K562 (cell line): ENCODE results near the gene PTH2. TPM values are rescaled to one million over a fixed set of nuclear protein-coding genes. Genes with fewer than 3 reads are reported as not detected.

Experiments used
- ATAC-seq: fragments of 200-7000 bp; cut with Tn5 transposase; 3 replicates; pipeline ENCODE4 v1.9.1; 2020; ENCODE audit warnings: moderate library complexity
- BruUV-seq: library from RNA; stranded (reverse); fragments of 400-500 nt; replicated peaks from 2 replicates; lab custom pipeline; 2021; lab: Mats Ljungman, UMichigan
- CTCF ChIA-PET: fragments of 300-600 bp; formaldehyde crosslinking; extraction: SDS; loops from one replicate; lab custom pipeline; 2021; ENCODE audit warnings: low intra/inter-chr PET ratio; lab: Yijun Ruan, JAX
- POLR2A ChIA-PET: fragments of 300-600, 350-650 bp; sonication (Branson Sonifier 250); formaldehyde crosslinking; extraction: SDS; loops from one replicate; lab custom pipeline; 2021; ENCODE audit warnings: antibody characterized with exemption, inconsistent platforms; lab: Yijun Ruan, JAX
- DNase-seq, 4 experiments: peaks; one replicate each; pipeline versions ENCODE4 v3.0.0 to v3.0.0-alpha.2; 2011 to 2018; ENCODE audit warnings: low spot score in 3 of 4, mixed read lengths in 3 of 4; ENCODE audit errors: extremely low read depth in 1 of 4
- FAIRE-seq: peaks from 2 replicates; lab custom pipeline; 2011; peaks lifted over from hg19 to GRCh38; lab: Jason Lieb, UNC
- H2AFZ ChIP-seq: 2 replicates; pipeline ENCODE4 v1.6.0; 2011; ENCODE audit warnings: low read depth, low read length, control low read depth, inconsistent platforms
- H3K27ac ChIP-seq: fragments of 200-600 bp; 3 replicates; pipeline ENCODE4 v1.8.0; 2011; ENCODE audit warnings: low read depth, mild to moderate bottlenecking, control low read depth, inconsistent platforms, low read length, moderate library complexity, mixed read lengths; ENCODE audit errors: extremely low read depth
- H3K27me3 ChIP-seq, 2 experiments: fragments of 300-600 bp in 1 of 2; 2 replicates in 1 of 2; 3 replicates in 1 of 2; pipeline versions ENCODE4 v1.6.0 to v1.8.0; 2011; ENCODE audit warnings: inconsistent platforms in 2 of 2, low read length in 2 of 2, mild to moderate bottlenecking in 1 of 2, mixed read lengths in 1 of 2, moderate library complexity in 1 of 2; ENCODE audit not compliant: control insufficient read depth in 2 of 2, insufficient read depth in 2 of 2
- H3K36me3 ChIP-seq: fragments of 300-600 bp; 3 replicates; pipeline ENCODE4 v1.8.0; 2011; ENCODE audit warnings: mild to moderate bottlenecking, low read length, inconsistent platforms; ENCODE audit not compliant: control insufficient read depth, insufficient read depth
- H3K4me1 ChIP-seq, 2 experiments: fragments of 200-600 bp in 1 of 2; replicated peaks in 1 of 2; 2 replicates in 1 of 2; 3 replicates in 1 of 2; pipeline versions ENCODE4 v1.5.1 to v1.8.0; 2011; ENCODE audit warnings: inconsistent platforms in 2 of 2, low read length in 2 of 2, mild to moderate bottlenecking in 1 of 2, mixed read lengths in 1 of 2, moderate library complexity in 1 of 2; ENCODE audit not compliant: control insufficient read depth in 2 of 2, insufficient read depth in 2 of 2
- H3K4me2 ChIP-seq: 2 replicates; pipeline ENCODE4 v1.6.1; 2011; ENCODE audit warnings: low read length, control low read depth, inconsistent platforms, mixed read lengths; ENCODE audit not compliant: insufficient read depth
- H3K4me3 ChIP-seq: fragments of 200-600 bp; sonication (generic), shearing (Covaris generic); 2 replicates; pipeline ENCODE4 v1.5.1; 2016; ENCODE audit warnings: control low read depth, inconsistent platforms
- H3K79me2 ChIP-seq: fragments of 200-600 bp; 3 replicates; pipeline ENCODE4 v1.8.0; 2011; ENCODE audit warnings: low read length, inconsistent platforms; ENCODE audit not compliant: control insufficient read depth, insufficient read depth
- H3K9ac ChIP-seq, 2 experiments: 2 replicates each; pipeline versions ENCODE4 v1.6.0 to v1.6.1; 2011; ENCODE audit warnings: low read depth in 2 of 2, low read length in 2 of 2, control low read depth in 1 of 2, inconsistent platforms in 1 of 2, mild to moderate bottlenecking in 1 of 2, mixed read lengths in 1 of 2; ENCODE audit not compliant: insufficient read depth in 1 of 2
- H3K9me1 ChIP-seq: one replicate; pipeline ENCODE4 v1.6.0; 2011; ENCODE audit warnings: inconsistent platforms, mild to moderate bottlenecking, low read length, moderate library complexity; ENCODE audit not compliant: control insufficient read depth, insufficient read depth
- H3K9me3 ChIP-seq: replicated peaks from 2 replicates; pipeline ENCODE4 v1.5.1; 2011; ENCODE audit warnings: low read depth, low read length, inconsistent platforms; ENCODE audit not compliant: control insufficient read depth, insufficient read depth
- H4K20me1 ChIP-seq: replicated peaks from 2 replicates; pipeline ENCODE4 v1.6.1; 2011; ENCODE audit warnings: low read length, inconsistent platforms, mixed read lengths; ENCODE audit not compliant: control insufficient read depth, insufficient read depth
- HNRNPH1 ChIP-seq: fragments of 200-400 bp; formaldehyde crosslinking; optimal IDR thresholded peaks from 2 replicates; pipeline ENCODE3; 2017; ENCODE audit warnings: low read depth, mild to moderate bottlenecking, low read length, moderate library complexity
- L3MBTL2 ChIP-seq: fragments of 450-650 bp; IDR thresholded peaks from 2 replicates; pipeline ENCODE4 v1.6.1; 2016; ENCODE audit warnings: mild to moderate bottlenecking, moderate library complexity
- MCM3 ChIP-seq: fragments of 450-650 bp; IDR thresholded peaks from 2 replicates; pipeline ENCODE4 v1.6.1; 2016
- PBX2 ChIP-seq, 2 experiments: IDR thresholded peaks in 1 of 2; conservative IDR thresholded peaks in 1 of 2; 2 replicates each; pipeline ENCODE4 v1.6.1; 2016; ENCODE audit warnings: low read depth in 2 of 2, mild to moderate bottlenecking in 1 of 2, missing compliant biosample characterization in 1 of 2, missing genetic modification characterization in 1 of 2, moderate library complexity in 1 of 2
- PHTF2 ChIP-seq: fragments of 250-450 bp; sonication (Bioruptor Pico); IDR thresholded peaks from 2 replicates; pipeline ENCODE4 v1.5.0; 2021; ENCODE audit warnings: mild to moderate bottlenecking
- SFPQ ChIP-seq: fragments of 200-400 bp; formaldehyde crosslinking; IDR thresholded peaks from 2 replicates; pipeline ENCODE4 v1.6.1; 2017; ENCODE audit warnings: mild to moderate bottlenecking, low read depth, low read length, moderate library complexity
- SRSF3 ChIP-seq: fragments of 200-400 bp; formaldehyde crosslinking; IDR thresholded peaks from 2 replicates; pipeline ENCODE4 v1.6.1; 2016; ENCODE audit warnings: mild to moderate bottlenecking, low read length, moderate library complexity; ENCODE audit not compliant: insufficient read depth
- THAP7 ChIP-seq: fragments of 250-450 bp; sonication (Bioruptor Pico); IDR thresholded peaks from 2 replicates; pipeline ENCODE4 v1.5.0; 2021
- ZNF282 ChIP-seq: sonication (generic); formaldehyde crosslinking; IDR thresholded peaks from 2 replicates; pipeline ENCODE4 v1.8.1; 2023; ENCODE audit warnings: missing genetic modification reagents
- ZNF75A ChIP-seq: fragments of 450-650 bp; formaldehyde crosslinking; IDR thresholded peaks from 2 replicates; pipeline ENCODE4 v1.4.0; 2020; ENCODE audit warnings: mild to moderate bottlenecking
- ZNF766 ChIP-seq: fragments of 200-800 bp; sonication (Bioruptor generic); conservative IDR thresholded peaks from 2 replicates; pipeline ENCODE4 v1.6.1; 2016; ENCODE audit warnings: missing genetic modification characterization, missing compliant biosample characterization
- WGBS: fragments of 100-300 bp; shearing (Covaris generic); methylation state at CpG from one replicate; pipeline ENCODE4 v1.1.6; 2016; ENCODE audit warnings: low coverage, mixed read lengths; ENCODE audit not compliant: insufficient coverage; ENCODE audit errors: missing lambda C conversion rate; 5-methylcytosine and 5-hydroxymethylcytosine counted together
- in situ Hi-C: fragments of 300-500 bp; cut with MboI; formaldehyde crosslinking; loops from 4 replicates; pipeline ENCODE4 v1.15.0; 2018; ENCODE audit warnings: inconsistent platforms, mixed read lengths
- intact Hi-C: fragments of 100-400 bp; cut with micrococcal nuclease; formaldehyde crosslinking; loops from 2 replicates; pipeline ENCODE4 v1.14.2; 2022
- polyA plus RNA-seq, 8 experiments: library from polyadenylated mRNA; depleted of rRNA in 4 of 8; stranded (reverse) in 5 of 8; unstranded in 3 of 8; fragments of >200 nt; fragmentation: Nextera tagmentation in 2 of 8; fragmentation: Illumina TruSeq in 1 of 8; extraction: Ambion mirVana in 2 of 8; extraction: Trizol in 1 of 8; gene quantifications; 2 replicates each; pipeline versions ENCODE4 v1.2.1 to v1.2.3, GENCODE V29; 2011 to 2014; ENCODE audit warnings: inconsistent platforms in 1 of 8, missing spikeins in 1 of 8
- total RNA-seq, 7 experiments: library from RNA; depleted of rRNA in 6 of 7; stranded (reverse); fragments of >200 nt in 6 of 7; fragmentation: Illumina TruSeq in 2 of 7; extraction: Trizol in 2 of 7; gene quantifications; 2 replicates each; pipeline versions ENCODE4 v1.2.1 to v1.2.3, GENCODE V29; 2011 to 2021; ENCODE audit warnings: low replicate concordance in 1 of 7

Gene PTH2
- total and polyA plus RNA-seq, 9 of the 15 experiments (the other 6 are each of a cell fraction or from before 2014, with no cell fraction given): 1.3 TPM; not detected in 8

DNA sequence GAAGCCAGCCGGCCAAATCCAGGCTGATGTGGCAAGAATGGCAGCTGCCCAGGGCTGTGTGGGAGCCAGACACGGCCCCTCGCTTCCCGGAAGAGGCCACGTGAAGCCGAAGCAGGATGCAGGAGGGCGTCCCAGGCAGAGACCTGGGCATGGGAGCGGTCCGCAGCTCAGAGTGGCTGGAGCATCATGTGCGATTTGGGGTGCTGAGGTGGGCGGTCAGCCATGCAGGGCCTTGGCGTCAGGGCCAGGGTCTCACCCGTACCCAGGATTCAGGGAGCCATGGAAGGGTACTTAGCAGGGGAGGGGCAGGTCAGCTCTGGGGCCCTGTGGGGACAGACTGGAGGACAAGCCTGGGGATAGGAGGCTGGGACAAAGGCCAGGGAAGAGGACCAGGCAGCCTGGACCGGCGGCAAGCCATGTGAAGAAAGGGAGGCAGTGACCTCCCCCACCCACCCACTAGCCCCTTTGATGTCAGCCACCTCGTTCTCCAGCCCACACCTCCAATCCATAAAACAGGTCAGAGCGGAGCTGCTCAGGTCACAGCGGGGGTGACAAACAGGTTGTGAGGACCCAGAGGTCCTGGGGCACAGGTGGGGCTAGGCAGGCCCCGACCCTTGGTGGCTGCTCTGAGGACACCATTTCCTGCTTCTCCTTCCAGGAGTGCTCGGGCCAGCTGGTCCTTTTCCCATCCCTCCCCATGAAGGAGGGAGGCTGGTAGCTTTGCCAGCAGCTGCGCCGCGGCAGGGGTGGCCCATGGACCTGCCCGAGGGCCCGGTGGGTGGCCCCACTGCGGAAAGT is 32.9 kb downstream of the PTH2 start:
- Histone ChIP-seq H2AFZ (no peak overlapping the region; the same call in 1 of the 2 replicates), H3K9me1 (no peaks in the 10 kb centered on the region), H4K20me1 (no peaks in the 10 kb centered on the region), H3K27ac (no peak overlapping the region), H3K79me2 (no peaks in the 10 kb centered on the region), H3K4me1 (peaks cover 7 to 42% of the 10 kb centered on the region in 2 experiments; a peak in 4 of 5 replicates), H3K4me3 (no peak overlapping the region), H3K36me3 (no peaks in the 10 kb centered on the region), H3K9me3 (0 out of 2 replicates have a peak, but pooled peaks cover 3% of the 10 kb centered on the region), H3K9ac (0 out of 4 replicates have a peak overlapping the region, but pooled peaks of 1 of the 2 experiments have one; percentile 61), H3K27me3 (no peaks in the 10 kb centered on the region), H3K4me2 (no peak overlapping the region)
- ChIA-PET CTCF (interaction anchor here (4.4 kb wide), 1 partner anchor 54 kb away, joined by 59 read pairs; no protein-coding TSS in a partner anchor), POLR2A (interaction anchor here (1.7 kb wide), 1 partner anchor 20 kb away, joined by 5 read pairs; no protein-coding TSS in a partner anchor)
- in situ Hi-C loops (loop anchor here (5.0 kb wide), 1 partner anchor 47 kb away; no protein-coding TSS in a partner anchor), intact Hi-C loops (no loop called here)
- no peak for DNase-seq
- WGBS: 62% methylated on average over 18 of the region's 26 CpGs
- FAIRE-seq: no peak
- no peak for TF ChIP-seq PBX2 (CRISPR knock-in tag; IDR thresholded peaks at IDR 0.05; ENCODE audit: low read depth)
- TF ChIP-seq PBX2 (tag; conservative IDR thresholded peaks at IDR 0.05; ENCODE audit: low read depth): no peak
- TF ChIP-seq MCM3: no peak
- no peak for TF ChIP-seq SRSF3
- TF ChIP-seq SFPQ: no peak
- TF ChIP-seq PHTF2 (CRISPR knock-in tag): no peak
- TF ChIP-seq L3MBTL2: no peak
- no peak for TF ChIP-seq ZNF766 (CRISPR knock-in tag)
- no peak for TF ChIP-seq ZNF75A (CRISPR knock-in tag)
- TF ChIP-seq HNRNPH1: no peak
- TF ChIP-seq THAP7 (CRISPR knock-in tag): no peak
- TF ChIP-seq ZNF282 (CRISPR knock-in tag): no peak
- ATAC-seq: no peak
- no TSS peak for BruUV-seq
